ENCODE measurements around the gene DUOX2. TPM values are rescaled to one million over a fixed set of nuclear protein-coding genes. Genes with fewer than 3 reads are reported as not detected.

Gene DUOX2
- total RNA-seq, 1 experiment from 2014 or later: 0.21 TPM

DNA sequence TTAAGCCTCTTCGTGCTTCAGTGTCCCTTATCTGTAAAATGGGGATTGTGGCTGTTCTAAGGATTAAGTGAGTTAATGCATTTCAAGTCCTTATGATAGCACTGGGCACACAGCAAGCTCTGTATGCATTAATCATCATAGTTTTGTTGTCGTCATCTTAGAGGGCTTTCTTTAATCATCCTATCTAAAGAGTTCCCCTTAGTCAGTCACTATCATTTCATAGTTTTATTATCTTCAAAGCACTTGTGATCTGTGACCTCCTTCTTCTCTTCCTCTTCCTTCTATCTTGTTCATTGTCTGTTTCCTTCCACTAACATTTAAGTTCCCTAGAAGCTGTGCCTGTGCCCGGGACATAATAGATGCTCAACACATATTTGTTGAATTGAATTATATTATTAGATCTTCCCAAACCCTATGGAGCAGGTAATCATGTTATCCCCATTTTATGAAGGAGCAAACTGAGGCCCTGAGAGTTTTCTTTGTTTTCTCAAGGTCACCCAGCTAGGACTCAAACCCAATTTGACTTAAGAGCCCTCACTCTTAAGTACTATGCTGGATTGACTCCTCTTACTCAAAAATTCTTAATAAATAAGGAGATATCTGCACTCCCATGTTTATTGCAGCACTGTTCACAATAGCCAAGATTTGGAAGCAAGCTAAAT is 24.1 kb downstream of the DUOX2 start:
- no peak overlapping the region for H3K4me3 Mint-ChIP-seq (ENCODE audit: low read depth, unreplicated experiment)
- peaks cover 73% of the 10 kb centered on the region for H3K27me3 Mint-ChIP-seq (ENCODE audit: unreplicated experiment)
- no peak overlapping the region for H3K27ac Mint-ChIP-seq (ENCODE audit: unreplicated experiment)
- BruUV-seq (replicated peaks): no TSS peak
- DNase-seq: no peak
- no peaks in the 10 kb centered on the region for H3K36me3 Mint-ChIP-seq (ENCODE audit: insufficient read depth, unreplicated experiment)
- no peaks in the 10 kb centered on the region for H3K4me1 Mint-ChIP-seq (ENCODE audit: low read depth, unreplicated experiment)
- no peaks in the 10 kb centered on the region for H3K9me3 Mint-ChIP-seq (ENCODE audit: low read depth, unreplicated experiment)
- TF ChIP-seq, protein P1, sequence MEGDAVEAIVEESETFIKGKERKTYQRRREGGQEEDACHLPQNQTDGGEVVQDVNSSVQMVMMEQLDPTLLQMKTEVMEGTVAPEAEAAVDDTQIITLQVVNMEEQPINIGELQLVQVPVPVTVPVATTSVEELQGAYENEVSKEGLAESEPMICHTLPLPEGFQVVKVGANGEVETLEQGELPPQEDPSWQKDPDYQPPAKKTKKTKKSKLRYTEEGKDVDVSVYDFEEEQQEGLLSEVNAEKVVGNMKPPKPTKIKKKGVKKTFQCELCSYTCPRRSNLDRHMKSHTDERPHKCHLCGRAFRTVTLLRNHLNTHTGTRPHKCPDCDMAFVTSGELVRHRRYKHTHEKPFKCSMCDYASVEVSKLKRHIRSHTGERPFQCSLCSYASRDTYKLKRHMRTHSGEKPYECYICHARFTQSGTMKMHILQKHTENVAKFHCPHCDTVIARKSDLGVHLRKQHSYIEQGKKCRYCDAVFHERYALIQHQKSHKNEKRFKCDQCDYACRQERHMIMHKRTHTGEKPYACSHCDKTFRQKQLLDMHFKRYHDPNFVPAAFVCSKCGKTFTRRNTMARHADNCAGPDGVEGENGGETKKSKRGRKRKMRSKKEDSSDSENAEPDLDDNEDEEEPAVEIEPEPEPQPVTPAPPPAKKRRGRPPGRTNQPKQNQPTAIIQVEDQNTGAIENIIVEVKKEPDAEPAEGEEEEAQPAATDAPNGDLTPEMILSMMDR (IDR thresholded peaks at IDR 0.05; ENCODE audit: unreplicated experiment): no peak
- CTCF ChIA-PET: interaction anchor here (1.0 kb wide), 1 partner anchor 24 kb away, joined by 3 read pairs; the partner anchor contains the start of genes DUOX2 and DUOXA2
- intact Hi-C loops (cut with micrococcal nuclease; ENCODE audit: unreplicated experiment): no loop called here

DNA sequence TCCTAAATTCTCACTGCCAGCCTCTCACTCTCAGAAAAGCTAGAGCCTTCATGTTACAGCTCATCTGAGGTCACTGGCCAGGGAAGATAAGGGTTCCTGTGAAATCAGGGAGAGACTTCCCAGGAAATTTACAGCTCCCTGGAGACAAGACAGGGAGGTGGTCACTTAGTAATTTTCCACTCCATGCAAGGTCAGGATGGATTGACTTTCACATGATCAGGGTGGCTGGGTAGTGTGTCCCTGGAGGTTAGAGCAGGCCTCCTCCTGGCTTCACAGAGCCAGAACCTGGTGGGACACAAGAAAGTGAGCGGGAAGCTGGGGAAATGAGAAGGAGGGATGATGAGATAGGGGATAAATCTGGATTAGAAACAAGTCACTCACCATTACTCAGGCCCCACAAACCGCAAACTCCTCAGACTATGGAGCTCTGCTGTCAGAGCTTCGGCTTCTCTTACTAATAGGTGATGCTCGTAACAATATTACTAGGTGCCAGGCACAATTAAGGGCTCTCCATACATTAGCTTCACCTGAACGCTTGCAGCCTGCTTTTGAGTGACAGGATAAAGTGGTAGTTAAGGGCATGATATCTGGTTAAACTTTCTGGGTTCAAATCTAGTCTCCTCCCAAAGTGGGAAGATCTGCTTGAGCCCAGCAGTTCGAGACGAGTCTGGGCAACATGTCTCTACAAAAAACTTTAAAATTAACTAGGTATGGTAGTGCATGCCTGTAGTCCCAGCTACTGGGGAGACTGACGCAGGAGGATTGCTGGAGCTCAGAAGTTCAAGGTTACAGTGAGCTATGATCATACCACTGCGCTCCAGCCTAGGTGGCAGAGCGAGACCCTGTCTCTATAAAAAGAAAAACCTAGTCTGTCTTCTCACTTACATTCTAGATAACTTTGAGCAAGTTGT is 24.9 kb downstream of the DUOX2 start:
- H3K27ac Mint-ChIP-seq (ENCODE audit: unreplicated experiment): no peak overlapping the region
- intact Hi-C loops (cut with micrococcal nuclease; ENCODE audit: unreplicated experiment): no loop called here
- no peaks in the 10 kb centered on the region for H3K36me3 Mint-ChIP-seq (ENCODE audit: insufficient read depth, unreplicated experiment)
- H3K4me3 Mint-ChIP-seq (ENCODE audit: low read depth, unreplicated experiment): no peak overlapping the region
- no peak for DNase-seq
- no peaks in the 10 kb centered on the region for H3K9me3 Mint-ChIP-seq (ENCODE audit: low read depth, unreplicated experiment)
- no peaks in the 10 kb centered on the region for H3K4me1 Mint-ChIP-seq (ENCODE audit: low read depth, unreplicated experiment)
- BruUV-seq (replicated peaks): no TSS peak
- TF ChIP-seq, protein P1 (IDR thresholded peaks at IDR 0.05; ENCODE audit: unreplicated experiment): no peak
- CTCF ChIA-PET: no interaction called here
- H3K27me3 Mint-ChIP-seq (ENCODE audit: unreplicated experiment): peaks cover 76% of the 10 kb centered on the region

DNA sequence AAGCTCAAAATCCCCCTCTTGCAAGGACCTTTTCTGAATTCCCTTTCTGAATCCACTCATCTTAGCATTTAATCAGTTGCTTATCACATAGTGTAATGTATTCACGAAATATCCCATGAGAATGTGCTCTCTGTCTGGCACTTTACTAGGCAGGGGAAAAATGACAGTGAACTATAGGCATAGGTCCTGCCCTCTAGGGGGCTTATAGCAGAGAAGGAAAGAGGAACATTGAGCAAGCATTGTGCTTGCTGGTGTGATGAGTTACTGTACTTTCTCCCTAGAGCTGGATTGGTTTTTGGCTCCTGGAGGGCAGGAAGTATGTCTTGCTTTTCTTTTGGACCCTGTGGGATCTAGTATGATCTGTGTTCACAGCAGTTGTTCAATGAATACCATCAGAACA is 26.5 kb downstream of the DUOX2 start:
- Mint-ChIP-seq H3K36me3 (ENCODE audit: insufficient read depth, unreplicated experiment) (no peaks in the 10 kb centered on the region), H3K27ac (ENCODE audit: unreplicated experiment) (no peak overlapping the region), H3K9me3 (ENCODE audit: low read depth, unreplicated experiment) (no peaks in the 10 kb centered on the region), H3K27me3 (ENCODE audit: unreplicated experiment) (peaks cover 73% of the 10 kb centered on the region), H3K4me1 (ENCODE audit: low read depth, unreplicated experiment) (no peaks in the 10 kb centered on the region), H3K4me3 (ENCODE audit: low read depth, unreplicated experiment) (no peak overlapping the region)
- TF ChIP-seq, protein P1 (IDR thresholded peaks at IDR 0.05; ENCODE audit: unreplicated experiment): no peak
- CTCF ChIA-PET: no interaction called here
- intact Hi-C loops (cut with micrococcal nuclease; ENCODE audit: unreplicated experiment): no loop called here
- no TSS peak for BruUV-seq (replicated peaks)
- no peak for DNase-seq

DNA sequence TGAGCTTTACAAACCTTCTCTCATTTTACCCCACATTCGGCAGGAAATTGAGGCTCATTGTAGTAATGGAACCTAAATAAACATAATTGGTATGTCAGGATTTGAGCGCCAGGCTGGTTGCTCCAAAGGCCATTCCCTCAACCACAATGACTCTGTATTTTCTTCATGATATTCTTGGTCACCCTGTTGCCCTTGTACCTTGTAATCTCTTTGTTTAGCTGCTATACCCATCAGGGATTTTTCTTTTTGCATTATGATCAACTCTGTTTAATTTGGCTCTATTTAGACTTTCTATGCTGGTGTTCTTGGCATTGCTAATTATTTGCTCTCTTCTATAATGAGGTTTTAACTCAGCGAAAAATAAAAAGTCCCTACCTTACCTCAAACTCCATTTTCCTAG is 29.8 kb downstream of the DUOX2 start:
- BruUV-seq (replicated peaks): no TSS peak
- Mint-ChIP-seq H3K27me3 (ENCODE audit: unreplicated experiment) (peaks cover 40% of the 10 kb centered on the region), H3K36me3 (ENCODE audit: insufficient read depth, unreplicated experiment) (no peaks in the 10 kb centered on the region), H3K27ac (ENCODE audit: unreplicated experiment) (no peak overlapping the region), H3K9me3 (ENCODE audit: low read depth, unreplicated experiment) (no peaks in the 10 kb centered on the region), H3K4me3 (ENCODE audit: low read depth, unreplicated experiment) (no peak overlapping the region), H3K4me1 (ENCODE audit: low read depth, unreplicated experiment) (no peaks in the 10 kb centered on the region)
- no peak for DNase-seq
- TF ChIP-seq, protein P1 (IDR thresholded peaks at IDR 0.05; ENCODE audit: unreplicated experiment): no peak
- CTCF ChIA-PET: interaction anchor here (1.2 kb wide), 1 partner anchor 34 kb away, joined by 3 read pairs; no protein-coding TSS in a partner anchor
- intact Hi-C loops (cut with micrococcal nuclease; ENCODE audit: unreplicated experiment): no loop called here
